ENCODE results near the gene TMEM131.

DNA sequence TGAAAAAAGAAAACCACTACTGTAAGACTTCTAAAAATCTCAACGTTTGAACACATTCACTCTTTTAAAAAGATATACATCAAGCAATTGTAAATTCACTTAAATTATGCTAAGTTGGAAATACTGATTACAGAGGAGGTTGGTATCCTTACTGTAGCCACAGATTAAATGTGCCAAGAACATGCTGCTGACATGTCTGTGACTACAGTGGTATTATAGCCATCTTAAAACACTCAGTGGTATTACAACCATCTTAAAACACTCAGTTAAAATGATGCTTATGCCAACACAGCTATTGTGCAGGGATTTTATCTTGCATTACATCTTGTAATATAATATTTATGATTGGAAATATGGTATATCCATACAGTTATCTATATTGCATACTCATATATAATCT, 50.0 kb downstream of the TMEM131 start:
- no peak for TF ChIP-seq CTCF (IDR thresholded peaks at IDR 0.05 in 4 of 5, conservative IDR thresholded peaks at IDR 0.05 in 1 of 5)
- TF ChIP-seq POLR2A (IDR thresholded peaks at IDR 0.05): no peak
